ENCODE results near the gene SOWAHA.

DNA sequence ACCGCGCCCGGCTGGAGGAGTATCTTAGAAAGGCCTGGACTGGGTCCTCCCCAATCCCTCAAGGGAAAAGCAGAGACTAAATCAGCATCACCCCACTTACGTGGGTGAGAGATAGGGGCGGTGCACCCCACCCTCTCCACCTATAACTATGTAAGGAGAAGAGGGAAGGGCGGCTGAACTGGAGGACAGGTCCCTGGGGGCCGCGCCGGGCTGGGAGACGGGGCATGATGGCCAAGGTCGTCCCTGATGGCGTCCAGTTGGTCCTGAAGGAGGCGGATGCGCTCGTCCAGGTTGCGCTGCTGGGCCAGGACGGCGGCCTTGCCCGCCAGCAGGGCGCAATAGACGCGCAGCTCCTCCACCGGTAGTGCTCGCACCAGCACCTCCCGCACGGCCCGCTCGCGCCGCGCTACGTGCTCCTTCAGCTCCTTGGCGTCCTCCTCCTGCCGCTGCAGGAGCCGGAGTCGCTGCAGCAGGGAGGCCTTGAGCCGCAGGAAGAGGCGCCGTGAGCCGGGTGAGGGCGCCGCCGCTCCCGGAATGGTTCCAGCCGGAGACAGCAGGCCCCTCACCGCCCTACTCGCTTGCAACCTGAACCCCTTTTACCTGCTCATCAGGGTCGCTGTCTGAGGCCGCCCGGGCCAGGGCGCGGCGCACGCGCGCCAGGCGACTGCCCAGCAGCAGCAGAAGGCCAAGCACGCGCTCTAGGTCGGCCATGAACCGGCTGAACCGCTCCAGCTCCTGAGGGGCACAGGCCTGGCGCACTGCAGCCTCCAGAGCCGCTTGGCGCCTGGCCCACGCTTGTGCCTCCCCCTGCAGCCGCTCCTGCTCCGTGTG, 9.8 kb downstream of the SOWAHA start:
- TF ChIP-seq, protein P1, sequence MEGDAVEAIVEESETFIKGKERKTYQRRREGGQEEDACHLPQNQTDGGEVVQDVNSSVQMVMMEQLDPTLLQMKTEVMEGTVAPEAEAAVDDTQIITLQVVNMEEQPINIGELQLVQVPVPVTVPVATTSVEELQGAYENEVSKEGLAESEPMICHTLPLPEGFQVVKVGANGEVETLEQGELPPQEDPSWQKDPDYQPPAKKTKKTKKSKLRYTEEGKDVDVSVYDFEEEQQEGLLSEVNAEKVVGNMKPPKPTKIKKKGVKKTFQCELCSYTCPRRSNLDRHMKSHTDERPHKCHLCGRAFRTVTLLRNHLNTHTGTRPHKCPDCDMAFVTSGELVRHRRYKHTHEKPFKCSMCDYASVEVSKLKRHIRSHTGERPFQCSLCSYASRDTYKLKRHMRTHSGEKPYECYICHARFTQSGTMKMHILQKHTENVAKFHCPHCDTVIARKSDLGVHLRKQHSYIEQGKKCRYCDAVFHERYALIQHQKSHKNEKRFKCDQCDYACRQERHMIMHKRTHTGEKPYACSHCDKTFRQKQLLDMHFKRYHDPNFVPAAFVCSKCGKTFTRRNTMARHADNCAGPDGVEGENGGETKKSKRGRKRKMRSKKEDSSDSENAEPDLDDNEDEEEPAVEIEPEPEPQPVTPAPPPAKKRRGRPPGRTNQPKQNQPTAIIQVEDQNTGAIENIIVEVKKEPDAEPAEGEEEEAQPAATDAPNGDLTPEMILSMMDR (conservative IDR thresholded peaks at IDR 0.05): no peak
- no peak for TF ChIP-seq EZH2 (IDR thresholded peaks at IDR 0.05; ENCODE audit: low read depth)

Measured in PC-9 (cell line).